Measurements from ENCODE around the gene ADAP1. TPM values are rescaled to one million over a fixed set of nuclear protein-coding genes. Genes with fewer than 3 reads are reported as not detected.

ADAP1 gene
- total and polyA plus RNA-seq, 2 donors, result 6.2 to 9.4 TPM

GRCh38 chr7:970744-971143, 16.3 kb upstream of the ADAP1 start:
- no peaks in the 10 kb centered on the region for H3K9me3 ChIP-seq (ENCODE audit: control insufficient read depth in 2 of 2, insufficient read depth in 1 of 2, low read length in 1 of 2)
- peaks cover 56 to 58% of the 10 kb centered on the region in 2 donors for H3K36me3 ChIP-seq (ENCODE audit: control insufficient read depth in 2 of 2, insufficient read depth in 2 of 2, low read length in 1 of 2)
- 98% methylated on average over 6 of the region's 6 CpGs for WGBS
- no peaks in the 10 kb centered on the region for H3K27me3 ChIP-seq (ENCODE audit: control insufficient read depth in 2 of 2, insufficient read depth in 1 of 2, low read length in 1 of 2)
- H3K27ac ChIP-seq (ENCODE audit: low read depth in 1 of 2, low read length in 1 of 2), result no peak overlapping the region
- H3K4me3 ChIP-seq (ENCODE audit: low read length in 2 of 2), result no peak overlapping the region
- peaks cover 6 to 15% of the 10 kb centered on the region in 2 donors for H3K4me1 ChIP-seq (ENCODE audit: control insufficient read depth in 2 of 2, insufficient read depth in 2 of 2, low read length in 2 of 2)
- no peak for DNase-seq (ENCODE audit: low read depth in 6 of 9, low spot score in 9 of 9)

DNA sequence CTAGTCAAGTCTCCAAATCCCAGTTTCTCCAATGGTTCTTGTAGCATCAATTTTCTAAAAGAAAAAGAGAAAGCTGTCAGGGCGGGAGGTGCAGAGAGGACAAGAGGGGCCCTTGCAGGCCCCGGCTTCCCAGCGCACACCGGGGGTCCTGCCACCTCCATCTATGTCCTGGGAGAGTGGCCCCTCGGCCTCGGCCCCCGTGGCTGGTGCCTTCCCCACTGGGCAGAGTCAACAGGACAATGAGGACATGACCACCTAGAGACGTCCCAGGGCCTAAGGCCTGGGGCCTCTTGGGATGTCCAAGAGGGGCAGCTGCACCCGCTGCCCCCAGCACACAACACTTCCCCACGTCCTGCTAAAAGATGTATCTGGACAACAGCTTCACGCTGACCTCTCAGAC, 14.9 kb upstream of the ADAP1 start:
- H3K36me3 ChIP-seq (ENCODE audit: control insufficient read depth in 2 of 2, insufficient read depth in 2 of 2, low read length in 1 of 2), result peaks cover 56 to 58% of the 10 kb centered on the region in 2 donors
- 98% methylated on average over 11 of the region's 11 CpGs for WGBS
- no peak for DNase-seq (ENCODE audit: low read depth in 6 of 9, low spot score in 9 of 9)
- H3K27me3 ChIP-seq (ENCODE audit: control insufficient read depth in 2 of 2, insufficient read depth in 1 of 2, low read length in 1 of 2), result peaks cover 2 to 5% of the 10 kb centered on the region in 2 donors
- no peak overlapping the region for H3K4me3 ChIP-seq (ENCODE audit: low read length in 2 of 2)
- peaks cover 8 to 20% of the 10 kb centered on the region in 2 donors for H3K4me1 ChIP-seq (ENCODE audit: control insufficient read depth in 2 of 2, insufficient read depth in 2 of 2, low read length in 2 of 2)
- no peak overlapping the region for H3K27ac ChIP-seq (ENCODE audit: low read depth in 1 of 2, low read length in 1 of 2)
- no peaks in the 10 kb centered on the region for H3K9me3 ChIP-seq (ENCODE audit: control insufficient read depth in 2 of 2, insufficient read depth in 1 of 2, low read length in 1 of 2)

DNA sequence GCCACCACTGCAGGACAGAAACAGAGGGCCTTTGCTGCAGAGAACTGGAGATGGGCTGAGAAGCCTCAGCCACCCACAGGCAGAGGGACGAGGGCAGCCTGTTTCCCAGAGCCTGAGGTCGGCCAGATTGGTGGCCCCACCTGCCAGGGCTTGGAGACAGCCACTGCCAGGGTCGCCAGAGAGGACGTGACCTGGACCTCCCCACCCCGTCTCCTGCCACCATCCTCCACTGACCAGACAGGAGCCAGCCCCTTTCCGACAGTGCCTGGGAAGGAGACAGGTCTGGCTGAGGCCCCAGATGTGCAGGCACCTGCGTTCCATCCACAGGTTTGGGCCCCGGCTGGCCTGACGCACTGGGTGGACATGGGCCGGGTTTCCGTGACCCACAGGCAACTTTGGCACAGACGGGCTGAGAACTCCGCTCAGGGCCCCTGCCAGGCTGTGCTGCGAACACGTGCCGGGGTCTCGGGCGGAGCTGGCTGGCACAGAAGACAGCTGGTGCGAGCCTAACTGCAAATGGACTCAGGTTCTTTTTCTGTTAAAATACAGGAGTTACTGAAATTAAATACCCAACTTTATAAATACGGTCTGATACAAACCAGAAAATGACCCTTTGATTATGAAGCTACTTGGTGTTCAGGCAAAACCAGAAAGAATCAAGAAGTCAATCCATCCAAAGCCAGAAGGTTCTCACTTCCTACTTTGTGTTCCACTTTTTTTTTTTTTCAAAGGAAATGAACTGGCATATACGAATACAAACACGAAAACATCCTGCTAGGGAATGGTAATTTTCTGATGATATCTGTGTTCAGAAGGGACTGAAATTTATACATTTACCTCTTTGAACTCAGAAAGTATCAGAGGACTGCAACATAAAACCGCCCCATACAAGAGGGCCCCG, 14.0 kb upstream of the ADAP1 start:
- Histone ChIP-seq H3K4me1 (ENCODE audit: control insufficient read depth in 2 of 2, insufficient read depth in 2 of 2, low read length in 2 of 2) (peaks cover 6 to 23% of the 10 kb centered on the region in 2 donors), H3K27me3 (ENCODE audit: control insufficient read depth in 2 of 2, insufficient read depth in 1 of 2, low read length in 1 of 2) (peaks cover 2 to 14% of the 10 kb centered on the region in 2 donors)
- WGBS, result 97% methylated on average over 24 of the region's 24 CpGs

GRCh38 chr7:967361-968082, 13.0 kb upstream of the ADAP1 start:
- no peak for DNase-seq (ENCODE audit: low read depth in 6 of 9, low spot score in 9 of 9)
- WGBS, result 96% methylated on average over 39 of the region's 39 CpGs
- Histone ChIP-seq H3K9me3 (ENCODE audit: control insufficient read depth in 2 of 2, insufficient read depth in 1 of 2, low read length in 1 of 2) (no peaks in the 10 kb centered on the region), H3K36me3 (ENCODE audit: control insufficient read depth in 2 of 2, insufficient read depth in 2 of 2, low read length in 1 of 2) (peaks cover 51 to 52% of the 10 kb centered on the region in 2 donors), H3K4me3 (ENCODE audit: low read length in 2 of 2) (no peak overlapping the region), H3K4me1 (ENCODE audit: control insufficient read depth in 2 of 2, insufficient read depth in 2 of 2, low read length in 2 of 2) (peaks cover 10 to 26% of the 10 kb centered on the region in 2 donors), H3K27me3 (ENCODE audit: control insufficient read depth in 2 of 2, insufficient read depth in 1 of 2, low read length in 1 of 2) (peaks cover 2 to 24% of the 10 kb centered on the region in 2 donors), H3K27ac (ENCODE audit: low read depth in 1 of 2, low read length in 1 of 2) (no peak overlapping the region)

More for the DNA sequence above, 14.0 kb upstream of the ADAP1 start:
- DNase-seq (ENCODE audit: low read depth in 6 of 9, low spot score in 9 of 9), result no peak
- no peaks in the 10 kb centered on the region for H3K9me3 ChIP-seq (ENCODE audit: control insufficient read depth in 2 of 2, insufficient read depth in 1 of 2, low read length in 1 of 2)
- no peak overlapping the region for H3K27ac ChIP-seq (ENCODE audit: low read depth in 1 of 2, low read length in 1 of 2)
- H3K36me3 ChIP-seq (ENCODE audit: control insufficient read depth in 2 of 2, insufficient read depth in 2 of 2, low read length in 1 of 2), result peaks cover 56 to 58% of the 10 kb centered on the region in 2 donors
- no peak overlapping the region for H3K4me3 ChIP-seq (ENCODE audit: low read length in 2 of 2)

- H3K4me1 ChIP-seq (ENCODE audit: control insufficient read depth in 2 of 2, insufficient read depth in 2 of 2, low read length in 2 of 2), result peaks cover 10 to 26% of the 10 kb centered on the region in 2 donors
- H3K36me3 ChIP-seq (ENCODE audit: control insufficient read depth in 2 of 2, insufficient read depth in 2 of 2, low read length in 1 of 2), result peaks cover 42 to 44% of the 10 kb centered on the region in 2 donors
Measured at GRCh38 chr7:966291-967069, 12.0 kb upstream of the ADAP1 start.

DNA sequence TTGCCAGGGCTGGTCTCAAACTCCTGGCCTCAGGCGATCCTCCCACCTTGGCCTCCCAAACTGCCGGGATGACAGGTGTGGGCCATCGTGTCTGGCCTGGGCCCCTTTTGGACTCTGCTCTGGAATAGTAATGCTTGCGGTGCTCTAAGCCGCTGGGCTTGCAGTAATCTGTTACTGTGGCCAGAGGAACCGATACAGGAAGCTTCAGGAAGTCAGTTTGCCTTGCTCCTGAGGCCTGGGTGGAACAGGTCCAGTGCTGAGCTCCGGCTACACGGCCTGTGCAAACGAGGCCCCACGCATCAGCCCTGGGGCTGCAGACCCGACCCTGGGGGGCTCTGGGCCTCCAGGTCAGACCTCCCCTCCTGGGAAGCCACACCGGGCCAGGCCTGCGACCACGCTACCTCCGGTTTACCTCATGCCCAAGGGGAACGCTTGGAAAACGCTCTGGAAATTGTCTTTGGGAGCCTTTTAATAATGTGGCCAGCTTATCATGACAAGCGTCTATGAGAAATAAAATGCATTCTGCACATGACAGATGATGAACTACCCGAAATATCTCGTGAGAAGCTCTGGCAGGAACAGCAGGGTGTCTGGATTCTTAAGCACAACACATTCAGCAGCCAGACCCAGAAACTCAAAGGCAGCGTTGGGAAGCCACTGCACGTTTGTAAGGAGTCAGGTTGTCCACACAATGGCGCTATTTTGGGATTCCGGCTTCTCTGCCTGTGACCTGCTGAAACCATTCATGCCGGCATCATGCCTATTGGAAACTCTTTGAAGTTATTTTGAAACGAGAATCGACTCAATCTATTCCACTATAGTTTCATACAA, 10.1 kb upstream of the ADAP1 start:
- peaks cover 2 to 27% of the 10 kb centered on the region in 2 donors for H3K27me3 ChIP-seq (ENCODE audit: control insufficient read depth in 2 of 2, insufficient read depth in 1 of 2, low read length in 1 of 2)
- no peak overlapping the region for H3K27ac ChIP-seq (ENCODE audit: low read depth in 1 of 2, low read length in 1 of 2)
- H3K9me3 ChIP-seq (ENCODE audit: control insufficient read depth in 2 of 2, insufficient read depth in 1 of 2, low read length in 1 of 2), result no peaks in the 10 kb centered on the region
- H3K36me3 ChIP-seq (ENCODE audit: control insufficient read depth in 2 of 2, insufficient read depth in 2 of 2, low read length in 1 of 2), result peaks cover 29 to 31% of the 10 kb centered on the region in 2 donors
- DNase-seq (ENCODE audit: low read depth in 6 of 9, low spot score in 9 of 9), result no peak
- H3K4me1 ChIP-seq (ENCODE audit: control insufficient read depth in 2 of 2, insufficient read depth in 2 of 2, low read length in 2 of 2), result peaks cover 10 to 26% of the 10 kb centered on the region in 2 donors
- H3K4me3 ChIP-seq (ENCODE audit: low read length in 2 of 2), result no peak overlapping the region
- 66% methylated on average over 27 of the region's 27 CpGs for WGBS

More at GRCh38 chr7:966291-967069, 12.0 kb upstream of the ADAP1 start:
- Histone ChIP-seq H3K4me3 (ENCODE audit: low read length in 2 of 2) (no peak overlapping the region), H3K9me3 (ENCODE audit: control insufficient read depth in 2 of 2, insufficient read depth in 1 of 2, low read length in 1 of 2) (no peaks in the 10 kb centered on the region), H3K27me3 (ENCODE audit: control insufficient read depth in 2 of 2, insufficient read depth in 1 of 2, low read length in 1 of 2) (peaks cover 2 to 27% of the 10 kb centered on the region in 2 donors), H3K27ac (ENCODE audit: low read depth in 1 of 2, low read length in 1 of 2) (no peak overlapping the region)
- no peak for DNase-seq (ENCODE audit: low read depth in 6 of 9, low spot score in 9 of 9)
- WGBS, result 90% methylated on average over 22 of the region's 22 CpGs

DNA sequence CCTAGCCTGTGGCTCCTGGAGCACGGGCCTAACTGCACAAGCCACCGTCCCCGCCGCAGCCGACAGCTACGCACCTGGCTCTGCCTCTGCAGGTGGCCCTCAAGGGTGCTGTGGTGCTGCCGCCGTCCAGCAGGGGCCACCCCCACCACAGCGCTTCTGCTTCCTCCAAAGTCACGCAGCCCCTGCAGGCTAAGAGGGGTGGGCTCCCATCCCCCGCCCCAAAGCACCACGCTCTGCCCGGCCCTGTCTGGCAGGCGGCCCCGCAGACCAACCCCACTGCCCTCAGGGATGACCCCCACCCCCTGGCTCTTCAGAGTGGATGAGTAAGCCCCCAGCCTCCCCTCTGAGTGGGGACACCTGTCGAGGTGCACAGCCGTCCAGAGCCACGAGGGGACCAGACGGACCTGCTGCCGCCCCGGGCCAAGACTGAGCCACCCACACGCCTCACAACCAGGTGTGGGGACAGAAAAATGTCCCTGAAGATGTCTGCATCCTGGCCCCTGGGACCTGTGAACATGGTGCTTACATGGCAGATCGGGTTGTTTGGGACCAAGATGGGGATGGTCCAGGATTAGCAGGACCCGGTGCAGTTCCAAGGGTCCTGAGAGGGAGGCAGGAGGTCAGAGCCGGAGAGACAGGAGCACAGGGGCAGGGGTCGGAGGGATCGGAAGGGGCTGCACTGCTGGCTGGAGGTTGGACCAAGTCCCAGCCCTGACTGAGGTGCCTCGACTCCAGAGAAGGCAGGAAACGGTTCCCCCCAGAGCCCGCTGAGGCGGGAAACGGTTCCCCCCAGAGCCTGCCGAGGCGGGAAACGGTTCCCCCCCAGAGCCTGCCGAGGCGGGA, 9.0 kb upstream of the ADAP1 start:
- Histone ChIP-seq H3K4me3 (ENCODE audit: low read length in 2 of 2) (no peak overlapping the region), H3K27me3 (ENCODE audit: control insufficient read depth in 2 of 2, insufficient read depth in 1 of 2, low read length in 1 of 2) (peaks cover 2 to 33% of the 10 kb centered on the region in 2 donors), H3K36me3 (ENCODE audit: control insufficient read depth in 2 of 2, insufficient read depth in 2 of 2, low read length in 1 of 2) (peaks cover 18 to 20% of the 10 kb centered on the region in 2 donors), H3K9me3 (ENCODE audit: control insufficient read depth in 2 of 2, insufficient read depth in 1 of 2, low read length in 1 of 2) (no peaks in the 10 kb centered on the region), H3K4me1 (ENCODE audit: control insufficient read depth in 2 of 2, insufficient read depth in 2 of 2, low read length in 2 of 2) (peaks cover 10 to 26% of the 10 kb centered on the region in 2 donors), H3K27ac (ENCODE audit: low read depth in 1 of 2, low read length in 1 of 2) (no peak overlapping the region)
- peak in 2 of 9 donors; percentile 22 to 42 for DNase-seq (ENCODE audit: low read depth in 6 of 9, low spot score in 9 of 9)
- 12% methylated on average over 37 of the region's 37 CpGs for WGBS

Measured in thymus (tissue), 11 donors.